ENCODE measurements around the gene CBY2.

CBY2 gene

DNA sequence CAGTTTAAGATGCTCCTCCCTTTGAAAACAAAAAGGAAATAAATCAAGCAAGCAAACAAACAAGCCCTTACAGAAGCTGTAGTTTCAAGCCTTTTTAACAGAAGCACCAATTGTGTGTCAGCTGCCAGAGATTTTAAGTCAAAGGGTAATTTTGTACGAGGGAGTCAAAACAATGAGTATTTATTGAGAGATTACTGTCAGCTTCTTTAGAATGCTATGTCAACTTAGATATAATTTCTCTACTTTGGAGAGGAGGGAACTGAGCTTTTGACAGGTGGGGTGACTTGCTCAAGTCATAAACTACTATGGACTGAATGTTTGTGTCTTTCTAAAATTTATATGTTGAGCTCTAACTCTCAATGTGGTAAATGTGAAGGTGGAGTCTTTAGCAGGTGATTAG, 10.5 kb upstream of the CBY2 start:
- no peak overlapping the region for H3K4me2 ChIP-seq (ENCODE audit: low read length)
- H2AFZ ChIP-seq (ENCODE audit: low read length): no peak overlapping the region
- no peaks in the 10 kb centered on the region for H4K20me1 ChIP-seq (ENCODE audit: insufficient read depth, low read length)
- no peaks in the 10 kb centered on the region for H3K79me2 ChIP-seq (ENCODE audit: insufficient read depth, low read length)
- no peaks in the 10 kb centered on the region for H3K9me3 ChIP-seq (ENCODE audit: low read length)
- no peaks in the 10 kb centered on the region for H3K36me3 ChIP-seq (ENCODE audit: insufficient read depth, low read length)
- H3K4me1 ChIP-seq (ENCODE audit: insufficient read depth, low read length, severe bottlenecking): no peaks in the 10 kb centered on the region
- H3F3A ChIP-seq (ENCODE audit: insufficient read depth, low read length): no peaks in the 10 kb centered on the region
- no peak overlapping the region for H3K27ac ChIP-seq (ENCODE audit: low read depth, low read length, poor library complexity, severe bottlenecking)
- H3K4me3 ChIP-seq (ENCODE audit: low read depth, low read length, poor library complexity, severe bottlenecking): no peak overlapping the region
- no peaks in the 10 kb centered on the region for H3K9me2 ChIP-seq (ENCODE audit: low read depth, low read length)
- no peak for TF ChIP-seq EZH2 (IDR thresholded peaks at IDR 0.05; ENCODE audit: borderline replicate concordance, low read length)
- TF ChIP-seq, protein P1, sequence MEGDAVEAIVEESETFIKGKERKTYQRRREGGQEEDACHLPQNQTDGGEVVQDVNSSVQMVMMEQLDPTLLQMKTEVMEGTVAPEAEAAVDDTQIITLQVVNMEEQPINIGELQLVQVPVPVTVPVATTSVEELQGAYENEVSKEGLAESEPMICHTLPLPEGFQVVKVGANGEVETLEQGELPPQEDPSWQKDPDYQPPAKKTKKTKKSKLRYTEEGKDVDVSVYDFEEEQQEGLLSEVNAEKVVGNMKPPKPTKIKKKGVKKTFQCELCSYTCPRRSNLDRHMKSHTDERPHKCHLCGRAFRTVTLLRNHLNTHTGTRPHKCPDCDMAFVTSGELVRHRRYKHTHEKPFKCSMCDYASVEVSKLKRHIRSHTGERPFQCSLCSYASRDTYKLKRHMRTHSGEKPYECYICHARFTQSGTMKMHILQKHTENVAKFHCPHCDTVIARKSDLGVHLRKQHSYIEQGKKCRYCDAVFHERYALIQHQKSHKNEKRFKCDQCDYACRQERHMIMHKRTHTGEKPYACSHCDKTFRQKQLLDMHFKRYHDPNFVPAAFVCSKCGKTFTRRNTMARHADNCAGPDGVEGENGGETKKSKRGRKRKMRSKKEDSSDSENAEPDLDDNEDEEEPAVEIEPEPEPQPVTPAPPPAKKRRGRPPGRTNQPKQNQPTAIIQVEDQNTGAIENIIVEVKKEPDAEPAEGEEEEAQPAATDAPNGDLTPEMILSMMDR (IDR thresholded peaks at IDR 0.05; ENCODE audit: low read length): no peak
- H3K27me3 ChIP-seq (ENCODE audit: insufficient read depth, low read length): no peaks in the 10 kb centered on the region
- no peak overlapping the region for H3K9ac ChIP-seq (ENCODE audit: low read length)

DNA sequence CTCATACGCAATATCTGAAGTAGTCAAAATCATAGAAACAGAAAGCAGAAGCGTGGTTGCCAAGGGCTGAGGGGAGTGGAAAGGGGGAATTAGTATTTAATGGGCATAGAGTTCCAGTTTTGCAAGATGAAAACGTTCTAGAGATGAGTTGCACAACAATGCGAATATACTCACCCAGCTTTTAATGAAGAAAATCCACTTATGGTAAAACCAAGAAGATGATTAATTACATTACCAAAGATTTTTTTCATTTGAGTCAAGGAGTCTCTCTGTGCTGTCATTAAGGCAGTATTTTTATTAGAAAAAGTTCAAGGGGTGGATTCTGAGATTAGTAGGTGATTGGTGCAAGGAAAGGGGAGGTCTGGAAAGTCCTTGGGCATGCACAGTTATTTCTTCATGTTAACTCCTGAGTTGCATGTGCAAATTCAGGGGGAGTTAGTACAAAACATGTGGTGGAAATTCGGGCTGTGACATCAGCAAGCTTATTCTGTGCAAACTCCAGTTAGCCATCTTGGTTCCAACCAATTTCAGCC, 6.9 kb upstream of the CBY2 start:
- Histone ChIP-seq H3F3A (ENCODE audit: insufficient read depth, low read length) (no peaks in the 10 kb centered on the region), H4K20me1 (ENCODE audit: insufficient read depth, low read length) (no peaks in the 10 kb centered on the region), H3K4me3 (ENCODE audit: low read depth, low read length, poor library complexity, severe bottlenecking) (no peak overlapping the region), H3K36me3 (ENCODE audit: insufficient read depth, low read length) (no peaks in the 10 kb centered on the region), H3K4me2 (ENCODE audit: low read length) (no peak overlapping the region), H3K27ac (ENCODE audit: low read depth, low read length, poor library complexity, severe bottlenecking) (no peak overlapping the region), H3K9ac (ENCODE audit: low read length) (no peak overlapping the region), H3K4me1 (ENCODE audit: insufficient read depth, low read length, severe bottlenecking) (no peaks in the 10 kb centered on the region), H3K9me3 (ENCODE audit: low read length) (no peaks in the 10 kb centered on the region), H3K27me3 (ENCODE audit: insufficient read depth, low read length) (no peaks in the 10 kb centered on the region), H3K9me2 (ENCODE audit: low read depth, low read length) (no peaks in the 10 kb centered on the region), H3K79me2 (ENCODE audit: insufficient read depth, low read length) (no peaks in the 10 kb centered on the region), H2AFZ (ENCODE audit: low read length) (no peak overlapping the region)
- TF ChIP-seq, protein P1 (IDR thresholded peaks at IDR 0.05; ENCODE audit: low read length): no peak
- TF ChIP-seq EZH2 (IDR thresholded peaks at IDR 0.05; ENCODE audit: borderline replicate concordance, low read length): no peak

DNA sequence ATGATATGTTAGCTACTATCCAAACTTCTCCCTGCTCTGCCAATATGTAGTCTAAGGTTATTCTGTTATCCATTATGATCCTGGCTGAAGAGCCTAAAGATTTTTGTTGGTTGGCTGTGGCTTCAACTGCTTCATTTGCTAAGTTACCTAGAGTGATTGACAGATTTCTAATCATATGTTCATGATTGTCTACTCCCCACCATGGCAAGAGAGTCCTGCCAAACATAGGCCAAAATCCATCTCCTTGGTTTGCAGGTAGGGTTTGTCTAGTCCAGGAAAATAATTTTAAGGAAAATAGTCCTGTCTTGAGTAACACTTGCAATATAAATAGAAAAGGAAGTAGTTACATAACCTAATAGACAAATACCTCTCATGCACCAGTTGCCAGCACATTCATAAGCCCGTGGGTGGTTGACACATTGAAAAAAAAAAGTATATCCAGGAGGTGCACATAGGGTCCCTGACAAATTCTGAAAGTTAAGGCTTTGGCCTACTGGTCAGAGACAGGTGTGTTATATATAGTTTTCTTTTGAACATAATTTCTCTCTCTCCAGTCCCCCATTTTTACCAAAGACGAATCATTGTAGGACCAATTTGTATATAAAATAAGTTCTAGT, 5.4 kb upstream of the CBY2 start:
- TF ChIP-seq EZH2 (IDR thresholded peaks at IDR 0.05; ENCODE audit: borderline replicate concordance, low read length): no peak
- TF ChIP-seq, protein P1 (IDR thresholded peaks at IDR 0.05; ENCODE audit: low read length): no peak
- Histone ChIP-seq H2AFZ (ENCODE audit: low read length) (no peak overlapping the region), H3K27ac (ENCODE audit: low read depth, low read length, poor library complexity, severe bottlenecking) (no peak overlapping the region), H3K4me2 (ENCODE audit: low read length) (no peak overlapping the region), H3K79me2 (ENCODE audit: insufficient read depth, low read length) (no peaks in the 10 kb centered on the region), H3K9ac (ENCODE audit: low read length) (no peak overlapping the region), H3K4me3 (ENCODE audit: low read depth, low read length, poor library complexity, severe bottlenecking) (no peak overlapping the region), H3K4me1 (ENCODE audit: insufficient read depth, low read length, severe bottlenecking) (no peaks in the 10 kb centered on the region), H3K9me3 (ENCODE audit: low read length) (no peaks in the 10 kb centered on the region), H4K20me1 (ENCODE audit: insufficient read depth, low read length) (no peaks in the 10 kb centered on the region), H3K9me2 (ENCODE audit: low read depth, low read length) (no peaks in the 10 kb centered on the region), H3K36me3 (ENCODE audit: insufficient read depth, low read length) (no peaks in the 10 kb centered on the region), H3K27me3 (ENCODE audit: insufficient read depth, low read length) (no peaks in the 10 kb centered on the region), H3F3A (ENCODE audit: insufficient read depth, low read length) (no peaks in the 10 kb centered on the region)
